Mammary epithelial cell (primary cell): ENCODE results near the gene MSGN1.

Experiments
- EZH2 ChIP-seq: IDR thresholded peaks from 2 replicates; pipeline ENCODE4 v1.6.1; 2012; ENCODE audit warnings: low read length, inconsistent platforms, borderline replicate concordance
- TF ChIP-seq, protein P1 (sequence below), 2 donors: IDR thresholded peaks in 1 of 2; conservative IDR thresholded peaks in 1 of 2; 2 replicates each; pipeline ENCODE4 v1.5.1; 2011 to 2012; ENCODE audit warnings: inconsistent platforms in 2 of 2, low read length in 2 of 2, mild to moderate bottlenecking in 2 of 2, control low read depth in 1 of 2, low read depth in 1 of 2; ENCODE audit not compliant: insufficient read depth in 1 of 2; ENCODE audit errors: extremely low read depth in 1 of 2

DNA sequence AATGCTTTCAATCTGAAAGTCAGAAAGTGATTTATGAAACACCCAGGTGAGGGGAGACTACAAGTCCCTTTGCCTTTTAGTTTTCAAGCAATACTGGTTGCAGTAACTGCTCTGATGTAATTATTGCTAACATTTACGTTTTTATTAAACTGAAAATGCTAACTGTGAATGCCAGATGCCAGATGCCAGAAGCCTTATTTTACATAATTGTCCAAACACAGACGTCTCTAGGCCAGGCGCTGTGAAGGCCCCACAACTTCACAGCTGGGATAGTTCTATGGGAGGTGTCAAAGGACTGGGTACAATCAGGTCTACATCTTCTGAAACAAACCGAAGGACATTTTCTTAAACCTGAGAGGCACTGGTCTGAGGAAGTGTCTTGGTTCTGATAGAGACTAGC, 27.5 kb upstream of the MSGN1 start:
- TF ChIP-seq, protein P1, sequence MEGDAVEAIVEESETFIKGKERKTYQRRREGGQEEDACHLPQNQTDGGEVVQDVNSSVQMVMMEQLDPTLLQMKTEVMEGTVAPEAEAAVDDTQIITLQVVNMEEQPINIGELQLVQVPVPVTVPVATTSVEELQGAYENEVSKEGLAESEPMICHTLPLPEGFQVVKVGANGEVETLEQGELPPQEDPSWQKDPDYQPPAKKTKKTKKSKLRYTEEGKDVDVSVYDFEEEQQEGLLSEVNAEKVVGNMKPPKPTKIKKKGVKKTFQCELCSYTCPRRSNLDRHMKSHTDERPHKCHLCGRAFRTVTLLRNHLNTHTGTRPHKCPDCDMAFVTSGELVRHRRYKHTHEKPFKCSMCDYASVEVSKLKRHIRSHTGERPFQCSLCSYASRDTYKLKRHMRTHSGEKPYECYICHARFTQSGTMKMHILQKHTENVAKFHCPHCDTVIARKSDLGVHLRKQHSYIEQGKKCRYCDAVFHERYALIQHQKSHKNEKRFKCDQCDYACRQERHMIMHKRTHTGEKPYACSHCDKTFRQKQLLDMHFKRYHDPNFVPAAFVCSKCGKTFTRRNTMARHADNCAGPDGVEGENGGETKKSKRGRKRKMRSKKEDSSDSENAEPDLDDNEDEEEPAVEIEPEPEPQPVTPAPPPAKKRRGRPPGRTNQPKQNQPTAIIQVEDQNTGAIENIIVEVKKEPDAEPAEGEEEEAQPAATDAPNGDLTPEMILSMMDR (conservative IDR thresholded peaks at IDR 0.05 in 1 of 2, IDR thresholded peaks at IDR 0.05 in 1 of 2; ENCODE audit: extremely low read depth in 1 of 2, insufficient read depth in 1 of 2, low read depth in 1 of 2, low read length in 2 of 2): no peak
- TF ChIP-seq EZH2: no peak
